ENCODE results near the gene PAM16.
"Not testable (repeated sequence)": the region's sequence is repeated elsewhere in the genome, so short reads cannot be mapped to it uniquely, and the experiment has no call there.

PAM16 gene

GRCh38 chr16:4347010-4347409 lies 4.1 kb downstream of the PAM16 start:
- no peaks in the 10 kb centered on the region for H3K27me3 ChIP-seq (ENCODE audit: insufficient read depth, low read depth, severe bottlenecking)
- H3K36me3 ChIP-seq, result peaks cover 14% of the 10 kb centered on the region
- no peak for DNase-seq
- TF ChIP-seq, protein P1, sequence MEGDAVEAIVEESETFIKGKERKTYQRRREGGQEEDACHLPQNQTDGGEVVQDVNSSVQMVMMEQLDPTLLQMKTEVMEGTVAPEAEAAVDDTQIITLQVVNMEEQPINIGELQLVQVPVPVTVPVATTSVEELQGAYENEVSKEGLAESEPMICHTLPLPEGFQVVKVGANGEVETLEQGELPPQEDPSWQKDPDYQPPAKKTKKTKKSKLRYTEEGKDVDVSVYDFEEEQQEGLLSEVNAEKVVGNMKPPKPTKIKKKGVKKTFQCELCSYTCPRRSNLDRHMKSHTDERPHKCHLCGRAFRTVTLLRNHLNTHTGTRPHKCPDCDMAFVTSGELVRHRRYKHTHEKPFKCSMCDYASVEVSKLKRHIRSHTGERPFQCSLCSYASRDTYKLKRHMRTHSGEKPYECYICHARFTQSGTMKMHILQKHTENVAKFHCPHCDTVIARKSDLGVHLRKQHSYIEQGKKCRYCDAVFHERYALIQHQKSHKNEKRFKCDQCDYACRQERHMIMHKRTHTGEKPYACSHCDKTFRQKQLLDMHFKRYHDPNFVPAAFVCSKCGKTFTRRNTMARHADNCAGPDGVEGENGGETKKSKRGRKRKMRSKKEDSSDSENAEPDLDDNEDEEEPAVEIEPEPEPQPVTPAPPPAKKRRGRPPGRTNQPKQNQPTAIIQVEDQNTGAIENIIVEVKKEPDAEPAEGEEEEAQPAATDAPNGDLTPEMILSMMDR (IDR thresholded peaks at IDR 0.05; ENCODE audit: low read depth, low read length), result no peak
- H3K27ac ChIP-seq, result no peak overlapping the region
- H3K4me3 ChIP-seq (ENCODE audit: low read depth, low read length), result no peak overlapping the region
- H3K9me3 ChIP-seq (ENCODE audit: severe bottlenecking), result no peaks in the 10 kb centered on the region

DNA sequence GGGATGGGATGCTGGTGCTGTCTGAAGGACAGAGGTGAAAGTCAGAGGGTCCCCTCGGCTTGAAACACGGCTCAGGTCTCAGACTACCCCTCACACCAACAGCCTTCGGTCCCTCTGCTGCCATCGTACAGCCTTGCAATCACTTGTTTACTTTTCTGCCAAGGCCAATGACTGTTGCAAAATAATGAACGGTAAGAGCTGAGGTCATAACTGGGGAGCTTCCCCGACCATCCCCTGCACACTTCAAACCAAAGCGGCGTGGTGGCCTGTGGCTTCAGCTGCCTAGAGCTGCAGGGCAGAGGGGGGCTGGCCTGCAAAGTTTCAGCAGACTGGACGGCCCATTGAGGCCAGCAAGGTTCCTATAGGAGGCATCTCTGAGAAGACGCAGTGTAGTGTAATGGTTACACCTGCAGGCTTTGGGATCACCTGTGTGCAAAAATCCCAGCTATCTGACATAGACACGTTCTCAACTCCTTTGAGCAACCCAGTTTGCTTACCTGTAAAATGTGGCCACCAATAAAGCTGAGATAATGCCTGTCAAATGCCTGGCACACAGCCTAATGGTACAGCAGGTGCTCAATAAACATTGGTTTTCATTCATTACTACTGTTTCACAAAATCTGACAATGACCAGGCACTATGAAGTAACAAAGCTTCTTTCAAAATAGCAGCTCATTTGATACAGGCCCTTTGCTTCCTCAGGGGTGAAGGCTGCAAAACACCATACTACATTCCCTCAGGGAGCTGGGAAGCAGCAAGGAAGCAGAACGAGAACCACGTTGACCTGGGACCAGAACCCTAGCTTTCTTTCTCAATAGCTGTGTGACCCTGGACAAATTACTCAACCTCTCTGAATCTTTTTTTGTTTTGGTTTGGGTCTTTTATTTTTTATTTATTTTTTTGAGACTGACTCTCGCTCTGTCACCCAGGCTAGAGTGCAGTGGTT lies 5.0 kb downstream of the PAM16 start:
- Histone ChIP-seq H3K36me3 (peaks cover 14% of the 10 kb centered on the region), H3K27ac (no peak overlapping the region), H3K27me3 (ENCODE audit: insufficient read depth, low read depth, severe bottlenecking) (no peaks in the 10 kb centered on the region), H3K9me3 (ENCODE audit: severe bottlenecking) (no peaks in the 10 kb centered on the region), H3K4me3 (ENCODE audit: low read depth, low read length) (no peak overlapping the region)
- no peak for DNase-seq
- TF ChIP-seq, protein P1 (IDR thresholded peaks at IDR 0.05; ENCODE audit: low read depth, low read length), result no peak

DNA sequence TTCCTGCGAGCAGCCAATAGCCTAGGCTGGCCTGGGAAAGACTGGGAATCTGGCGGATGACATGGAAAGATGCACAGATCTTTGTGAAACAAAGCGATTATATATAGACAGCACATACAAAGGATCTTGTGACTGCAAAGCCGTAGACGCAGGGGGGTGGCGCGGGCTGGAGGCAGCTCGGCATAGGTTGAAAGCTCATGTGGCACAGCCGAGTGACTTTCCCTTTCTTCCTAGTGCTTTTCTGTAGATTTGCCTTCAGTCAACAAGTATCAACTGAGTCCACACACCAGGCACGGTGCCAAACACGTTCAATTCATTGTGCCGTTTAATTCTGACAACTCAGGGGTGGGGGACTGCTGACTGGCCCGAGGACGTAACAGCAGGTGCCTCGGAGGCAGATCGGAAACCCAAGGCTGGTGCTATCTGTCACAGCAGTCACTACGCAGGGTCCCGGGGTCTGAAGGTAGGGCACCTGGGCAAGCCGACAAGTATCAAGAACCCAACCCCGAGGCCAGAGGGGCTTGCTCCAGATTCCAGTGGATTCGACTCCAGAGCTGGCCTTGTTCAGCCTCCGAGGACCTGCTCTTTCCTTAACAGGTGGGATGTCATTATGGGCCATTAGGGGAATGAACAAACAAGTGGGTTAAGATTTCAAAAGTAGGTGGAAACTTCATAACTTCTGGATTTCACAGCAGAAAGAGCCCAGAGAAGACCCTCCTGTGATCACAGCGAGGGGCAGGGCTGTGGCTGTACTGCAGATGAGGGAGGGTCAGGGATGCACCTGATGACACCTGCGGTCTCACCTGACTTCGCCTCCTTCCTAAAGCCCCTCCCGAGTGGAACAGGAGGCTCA lies 5.9 kb downstream of the PAM16 start:
- no peak for DNase-seq
- TF ChIP-seq, protein P1 (IDR thresholded peaks at IDR 0.05; ENCODE audit: low read depth, low read length), result no peak
- no peaks in the 10 kb centered on the region for H3K9me3 ChIP-seq (ENCODE audit: severe bottlenecking)
- H3K27ac ChIP-seq, result no peak overlapping the region
- H3K27me3 ChIP-seq (ENCODE audit: insufficient read depth, low read depth, severe bottlenecking), result no peaks in the 10 kb centered on the region
- H3K36me3 ChIP-seq, result peaks cover 14% of the 10 kb centered on the region
- H3K4me3 ChIP-seq (ENCODE audit: low read depth, low read length), result no peak overlapping the region

DNA sequence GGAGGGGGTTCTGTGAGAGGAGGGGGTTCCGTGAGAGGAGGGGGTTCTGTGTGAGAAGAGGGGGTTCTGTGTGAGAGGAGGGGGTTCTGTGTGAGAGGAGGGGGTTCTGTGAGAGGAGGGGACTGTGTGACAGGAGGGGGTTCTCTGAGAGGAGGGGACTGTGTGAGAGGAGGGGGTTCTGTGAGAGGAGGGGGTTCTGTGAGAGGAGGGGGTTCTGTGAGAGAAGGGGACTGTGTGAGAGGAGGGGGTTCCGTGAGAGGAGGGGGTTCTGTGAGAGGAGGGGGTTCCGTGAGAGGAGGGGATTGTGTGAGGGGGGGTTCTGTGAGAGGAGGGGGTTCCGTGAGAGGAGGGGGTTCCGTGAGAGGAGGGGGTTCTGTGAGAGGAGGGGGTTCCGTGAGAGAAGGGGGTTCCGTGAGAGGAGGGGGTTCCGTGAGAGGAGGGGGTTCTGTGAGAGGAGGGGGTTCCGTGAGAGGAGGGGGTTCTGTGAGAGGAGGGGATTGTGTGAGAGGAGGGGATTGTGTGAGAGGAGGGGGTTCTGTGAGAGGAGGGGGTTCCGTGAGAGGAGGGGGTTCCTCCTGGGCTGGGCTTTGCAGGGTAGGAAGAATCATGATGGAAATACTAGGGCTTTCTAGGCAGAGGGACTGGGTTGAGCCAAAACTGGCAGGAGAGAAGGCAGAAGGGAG lies 6.7 kb downstream of the PAM16 start:
- H3K27ac ChIP-seq; DNase-seq; H3K9me3 ChIP-seq (ENCODE audit: severe bottlenecking); H3K27me3 ChIP-seq (ENCODE audit: insufficient read depth, low read depth, severe bottlenecking); H3K4me3 ChIP-seq (ENCODE audit: low read depth, low read length): not testable (repeated sequence)
- peaks cover 19% of the 10 kb centered on the region for H3K36me3 ChIP-seq

- peaks cover 27% of the 10 kb centered on the region for H3K36me3 ChIP-seq
- H3K4me3 ChIP-seq (ENCODE audit: low read depth, low read length), result no peak overlapping the region
- TF ChIP-seq, protein P1 (IDR thresholded peaks at IDR 0.05; ENCODE audit: low read depth, low read length), result no peak
- no peaks in the 10 kb centered on the region for H3K27me3 ChIP-seq (ENCODE audit: insufficient read depth, low read depth, severe bottlenecking)
- H3K9me3 ChIP-seq (ENCODE audit: severe bottlenecking), result no peaks in the 10 kb centered on the region
- no peak overlapping the region for H3K27ac ChIP-seq
- no peak for DNase-seq
Observed at GRCh38 chr16:4342866-4343744, 8.0 kb downstream of the PAM16 start.

All from WERI-Rb-1 (cell line).